ENCODE results near the gene ZC3H7A. TPM values are rescaled to one million over a fixed set of nuclear protein-coding genes. Genes with fewer than 3 reads are reported as not detected.

The ZC3H7A gene
- total RNA-seq, 1 donor from 2014 or later = 14.5 TPM

DNA sequence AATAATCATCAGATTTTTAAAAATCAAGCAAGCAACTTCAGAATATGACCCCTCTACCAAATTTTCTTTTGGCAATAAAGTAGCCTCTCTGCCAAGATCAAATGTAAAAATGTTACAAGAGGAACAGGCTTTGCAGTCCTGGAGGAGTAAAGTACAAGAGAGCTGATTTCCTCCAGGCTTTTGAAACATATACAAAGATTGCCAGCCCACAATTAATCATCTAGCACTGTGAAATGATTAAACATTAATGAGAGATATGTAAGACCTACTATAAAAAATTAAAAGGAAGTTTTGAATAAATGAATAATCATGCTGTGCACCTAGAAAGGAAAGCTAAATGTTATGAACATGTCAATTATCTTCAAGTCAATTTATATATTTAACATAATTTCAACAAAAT, 80.7 kb downstream of the ZC3H7A start:
- no peak for DNase-seq (ENCODE audit: low read depth)
- no peak overlapping the region for H3K4me3 ChIP-seq (ENCODE audit: low read depth, low read length)
- TF ChIP-seq, protein P1, sequence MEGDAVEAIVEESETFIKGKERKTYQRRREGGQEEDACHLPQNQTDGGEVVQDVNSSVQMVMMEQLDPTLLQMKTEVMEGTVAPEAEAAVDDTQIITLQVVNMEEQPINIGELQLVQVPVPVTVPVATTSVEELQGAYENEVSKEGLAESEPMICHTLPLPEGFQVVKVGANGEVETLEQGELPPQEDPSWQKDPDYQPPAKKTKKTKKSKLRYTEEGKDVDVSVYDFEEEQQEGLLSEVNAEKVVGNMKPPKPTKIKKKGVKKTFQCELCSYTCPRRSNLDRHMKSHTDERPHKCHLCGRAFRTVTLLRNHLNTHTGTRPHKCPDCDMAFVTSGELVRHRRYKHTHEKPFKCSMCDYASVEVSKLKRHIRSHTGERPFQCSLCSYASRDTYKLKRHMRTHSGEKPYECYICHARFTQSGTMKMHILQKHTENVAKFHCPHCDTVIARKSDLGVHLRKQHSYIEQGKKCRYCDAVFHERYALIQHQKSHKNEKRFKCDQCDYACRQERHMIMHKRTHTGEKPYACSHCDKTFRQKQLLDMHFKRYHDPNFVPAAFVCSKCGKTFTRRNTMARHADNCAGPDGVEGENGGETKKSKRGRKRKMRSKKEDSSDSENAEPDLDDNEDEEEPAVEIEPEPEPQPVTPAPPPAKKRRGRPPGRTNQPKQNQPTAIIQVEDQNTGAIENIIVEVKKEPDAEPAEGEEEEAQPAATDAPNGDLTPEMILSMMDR (conservative IDR thresholded peaks at IDR 0.05; ENCODE audit: low read depth, low read length) = no peak

DNA sequence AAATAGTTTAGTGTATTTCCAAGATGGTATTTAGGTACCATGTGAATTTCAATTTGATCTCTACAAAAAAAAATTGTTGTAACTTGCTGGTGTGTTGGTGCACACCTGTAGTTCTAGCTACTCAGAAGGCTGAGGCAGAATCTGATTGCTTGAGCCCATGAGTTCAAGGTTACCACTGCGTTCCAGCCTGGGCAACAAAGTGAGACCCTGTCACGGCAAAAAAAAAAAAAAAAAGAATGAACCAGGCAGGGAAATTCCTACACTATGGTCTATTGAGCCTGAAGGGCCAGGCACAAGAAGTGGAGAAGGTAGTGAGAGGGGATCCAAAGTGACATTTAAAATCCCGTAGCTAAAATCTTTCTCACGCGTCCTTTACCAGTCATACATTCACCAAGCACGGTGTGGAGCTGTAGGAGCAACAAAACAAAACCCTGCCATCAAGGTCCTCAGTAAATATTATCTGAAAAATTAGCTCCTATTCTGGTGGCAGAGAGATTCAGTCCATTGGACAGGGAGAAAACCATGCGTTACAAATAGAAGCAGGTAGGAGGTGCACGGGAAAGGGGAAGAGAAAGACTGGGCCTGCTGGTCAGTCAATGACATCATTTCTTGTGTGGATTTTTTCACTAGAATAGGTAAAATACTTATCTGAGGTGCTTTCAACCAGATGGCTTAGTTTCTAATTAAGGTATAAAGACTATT, 81.7 kb downstream of the ZC3H7A start:
- TF ChIP-seq, protein P1 (conservative IDR thresholded peaks at IDR 0.05; ENCODE audit: low read depth, low read length) = no peak
- no peak overlapping the region for H3K4me3 ChIP-seq (ENCODE audit: low read depth, low read length)
- no peak for DNase-seq (ENCODE audit: low read depth)

DNA sequence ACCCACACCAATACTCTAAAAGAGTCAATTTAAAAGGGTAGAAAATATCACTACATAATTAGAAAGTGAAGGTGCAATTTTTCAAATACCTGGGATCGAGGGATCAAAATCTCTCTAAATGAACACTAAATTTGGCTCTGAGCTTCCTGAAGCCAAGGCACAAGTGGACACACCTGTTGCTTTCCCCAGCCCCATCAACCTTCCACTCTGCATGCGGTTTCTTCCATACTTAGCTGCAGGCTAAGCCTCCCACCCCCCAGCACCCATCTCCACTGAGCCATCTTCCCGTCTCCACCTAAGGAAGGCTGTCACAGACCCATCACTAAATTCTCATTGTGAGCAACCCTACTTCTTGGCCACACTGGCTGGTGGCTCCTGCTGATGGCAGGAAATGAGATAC, 84.9 kb downstream of the ZC3H7A start:
- no peak overlapping the region for H3K4me3 ChIP-seq (ENCODE audit: low read depth, low read length)
- TF ChIP-seq, protein P1 (conservative IDR thresholded peaks at IDR 0.05; ENCODE audit: low read depth, low read length) = no peak
- no peak for DNase-seq (ENCODE audit: low read depth)

DNA sequence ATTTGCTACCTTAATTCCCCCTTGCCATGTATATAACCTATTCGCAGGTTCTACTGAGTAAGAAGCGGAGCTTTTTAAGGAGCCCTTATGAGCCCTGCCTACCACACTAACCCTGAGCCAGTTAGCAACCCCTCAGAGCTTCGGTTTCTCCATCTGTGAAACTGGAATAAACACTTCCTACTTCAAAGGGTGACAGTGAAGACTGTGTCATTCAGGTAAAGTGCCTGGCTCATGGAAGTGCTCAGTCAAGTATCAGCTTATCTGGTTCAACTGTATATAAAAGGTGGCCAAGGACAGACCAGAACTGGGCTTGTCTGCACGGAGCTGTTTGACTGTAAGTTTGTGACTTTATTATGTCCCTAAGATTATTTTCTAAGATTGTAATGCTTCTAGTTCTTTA, 85.4 kb downstream of the ZC3H7A start:
- H3K4me3 ChIP-seq (ENCODE audit: low read depth, low read length) = no peak overlapping the region
- no peak for DNase-seq (ENCODE audit: low read depth)
- TF ChIP-seq, protein P1 (conservative IDR thresholded peaks at IDR 0.05; ENCODE audit: low read depth, low read length) = no peak

DNA sequence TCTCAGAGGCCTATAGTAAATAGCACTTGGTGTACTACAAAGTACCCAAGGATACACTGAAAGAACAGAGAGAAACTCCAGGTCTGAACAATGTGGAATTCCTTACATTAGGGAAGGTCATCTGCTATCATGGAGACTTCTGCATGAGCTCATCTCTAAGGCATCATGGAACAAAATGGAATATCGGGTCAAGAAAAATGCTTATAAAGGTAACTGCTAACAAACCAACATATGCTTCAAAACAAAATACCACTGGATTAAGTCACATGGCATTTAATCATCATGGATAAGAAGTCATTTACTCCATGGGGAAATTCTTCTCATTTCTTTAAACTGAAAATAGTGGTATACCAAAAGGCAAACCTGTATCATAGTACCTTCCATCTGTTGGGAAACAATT, 88.6 kb downstream of the ZC3H7A start:
- TF ChIP-seq, protein P1 (conservative IDR thresholded peaks at IDR 0.05; ENCODE audit: low read depth, low read length) = no peak
- DNase-seq (ENCODE audit: low read depth) = no peak
- no peak overlapping the region for H3K4me3 ChIP-seq (ENCODE audit: low read depth, low read length)

DNA sequence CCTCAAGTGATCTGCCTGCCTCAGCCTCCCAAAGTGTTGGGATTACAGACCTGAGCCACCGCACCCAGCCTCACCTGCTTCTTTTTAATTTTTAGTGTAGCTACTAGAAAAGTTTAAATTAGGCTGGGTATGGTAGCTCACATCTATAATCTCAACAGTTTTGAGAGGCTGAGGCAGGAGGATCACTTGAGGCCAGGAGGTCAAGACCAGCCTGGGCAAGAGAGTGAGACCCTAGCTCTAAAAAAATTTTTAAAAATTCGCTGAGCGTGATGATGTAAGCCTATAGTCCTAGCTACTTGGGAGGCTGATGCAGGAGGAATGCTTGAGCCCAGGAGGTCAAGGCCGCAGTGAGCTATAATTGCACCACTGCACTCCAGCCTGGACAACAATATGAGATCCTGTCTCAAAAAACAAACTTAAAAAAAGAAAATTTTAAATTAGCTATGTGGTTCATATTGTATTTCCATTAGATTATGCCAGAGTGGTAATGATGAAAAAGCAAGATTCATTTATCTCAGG, 89.3 kb downstream of the ZC3H7A start:
- TF ChIP-seq, protein P1 (conservative IDR thresholded peaks at IDR 0.05; ENCODE audit: low read depth, low read length) = no peak
- DNase-seq (ENCODE audit: low read depth) = no peak

More for the DNA sequence above, 89.3 kb downstream of the ZC3H7A start:
- H3K4me3 ChIP-seq (ENCODE audit: low read depth, low read length) = no peak overlapping the region

Measured in epithelial cell of proximal tubule (primary cell).